NOMO-1 treated with dmso at 0.1 percent for 144 hours (cell line): ENCODE results near the gene FAM120A.

Experiments used
- DNase-seq: peaks from one replicate; lab custom pipeline; 2025; ENCODE audit not compliant: unreplicated experiment; lab: John Stamatoyannopoulos, UW

The FAM120A gene

GRCh38 chr9:93577078-93577974, 125.8 kb downstream of the FAM120A start:
- no peak for DNase-seq

GRCh38 chr9:93577975-93578682, 126.6 kb downstream of the FAM120A start:
- DNase-seq, result no peak

DNA sequence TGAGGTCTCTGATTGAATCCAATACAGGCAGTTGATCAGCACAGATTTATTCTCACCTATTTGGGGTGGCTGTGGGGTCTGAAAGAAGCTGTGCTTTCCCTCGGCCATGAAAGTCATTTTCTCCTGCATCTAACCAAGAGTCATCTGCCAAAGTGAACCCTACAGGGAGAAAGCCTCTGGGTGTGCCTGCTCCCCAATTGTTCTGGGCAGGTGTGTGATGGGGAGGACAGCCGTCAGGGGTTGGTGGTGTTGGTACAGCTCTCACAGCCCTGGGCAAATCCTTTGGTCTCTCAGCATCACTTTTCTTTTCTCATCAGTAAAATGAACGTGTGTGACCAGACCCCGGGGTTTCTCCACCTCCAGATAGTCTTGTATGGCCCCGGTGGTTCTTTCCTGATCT, 127.4 kb downstream of the FAM120A start:
- no peak for DNase-seq

DNA sequence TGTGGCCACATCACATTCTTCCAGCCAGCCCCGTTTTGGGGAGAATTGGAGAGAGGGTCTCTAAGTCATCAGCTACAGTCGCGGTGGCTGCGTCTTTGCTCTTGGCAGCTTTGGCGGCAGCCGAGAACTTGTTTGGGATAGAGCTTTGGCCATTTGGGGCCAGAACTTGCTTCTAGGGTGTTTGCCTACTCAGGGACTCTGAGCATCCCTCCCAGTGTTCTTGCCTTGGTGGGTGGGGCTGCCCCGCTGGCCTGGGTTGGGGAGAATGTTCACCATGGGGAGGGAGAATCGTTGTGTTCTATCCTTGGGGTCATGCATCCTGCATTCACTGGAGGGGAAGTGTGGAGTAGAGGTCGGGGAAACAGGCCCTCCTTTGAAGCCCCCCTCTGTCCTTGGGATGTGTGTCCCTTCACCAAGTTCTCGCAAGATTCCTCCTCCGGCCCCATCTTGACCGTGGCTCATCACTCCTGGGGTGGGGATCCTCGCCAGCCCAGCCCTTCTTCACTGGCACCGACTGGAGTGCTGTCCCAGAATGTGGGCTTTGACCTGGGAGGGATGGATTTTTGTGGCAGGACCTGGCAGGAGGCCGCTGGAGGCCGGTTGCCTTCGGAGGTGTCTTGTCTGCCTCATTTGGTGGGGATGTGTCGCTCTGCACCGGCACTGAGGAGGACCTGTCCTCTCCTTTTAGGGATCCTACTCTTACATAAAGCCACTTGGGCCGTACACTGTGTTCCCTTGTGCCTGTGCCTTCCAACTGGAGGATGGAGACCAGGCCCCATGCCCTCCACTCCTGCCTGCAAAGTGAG, 128.4 kb downstream of the FAM120A start:
- no peak for DNase-seq

DNA sequence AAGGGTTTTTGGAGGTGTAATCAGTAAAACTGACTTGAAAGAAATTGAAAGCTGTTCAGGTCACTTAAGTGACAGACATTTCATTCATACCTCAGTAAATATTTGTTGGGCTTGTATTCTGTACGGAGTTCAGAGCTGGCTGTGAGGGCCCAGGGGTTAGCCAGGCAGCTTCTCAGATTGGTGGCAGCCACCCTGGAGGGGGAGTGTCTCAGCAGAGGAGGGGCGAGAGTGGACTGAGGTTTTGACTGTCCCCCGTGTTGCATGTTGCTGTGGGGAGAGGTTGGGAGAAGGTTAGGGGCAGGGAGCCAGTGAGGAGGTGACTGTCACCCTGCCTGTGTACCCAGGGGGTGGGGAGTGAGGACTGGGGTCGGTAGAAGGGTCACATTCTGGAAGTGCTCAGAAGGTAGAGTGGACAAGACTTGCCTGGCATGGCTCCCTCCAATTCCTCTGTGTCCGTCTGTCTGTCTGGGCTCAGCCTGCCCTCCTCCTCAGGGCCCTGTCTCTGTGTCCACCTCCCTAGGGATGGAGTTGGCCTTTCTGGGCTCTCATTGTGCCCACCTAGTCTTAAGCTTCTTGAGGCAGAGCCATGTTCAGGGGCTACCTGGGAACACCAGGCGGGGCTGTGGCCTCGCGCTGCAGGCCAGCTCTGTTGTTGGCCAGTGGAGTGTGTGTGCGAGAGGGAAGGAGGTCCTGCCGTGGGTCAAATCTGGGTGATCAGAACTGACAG, 129.3 kb downstream of the FAM120A start:
- DNase-seq, result no peak

- DNase-seq, result no peak
Observed at GRCh38 chr9:93582115-93582514, 130.6 kb downstream of the FAM120A start.

DNA sequence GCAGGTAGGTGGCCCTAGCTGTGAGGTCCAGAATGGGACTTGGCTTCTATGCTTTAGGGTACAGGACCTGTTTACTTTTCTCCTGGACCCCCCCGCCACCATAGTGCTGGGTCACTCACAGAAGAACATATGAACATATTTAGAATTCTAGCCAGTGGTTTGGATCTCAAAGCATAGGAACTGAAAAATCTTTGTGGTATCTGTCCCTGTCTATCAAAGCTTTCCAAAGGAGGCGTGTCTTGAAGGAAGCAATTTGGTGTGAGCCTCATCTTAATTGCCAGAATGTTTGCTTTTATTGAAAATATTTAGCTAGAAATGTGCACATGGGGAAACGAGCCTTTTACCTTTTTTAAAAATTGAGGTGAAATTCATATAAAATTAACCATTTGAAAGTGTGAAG, 131.1 kb downstream of the FAM120A start:
- no peak for DNase-seq

DNA sequence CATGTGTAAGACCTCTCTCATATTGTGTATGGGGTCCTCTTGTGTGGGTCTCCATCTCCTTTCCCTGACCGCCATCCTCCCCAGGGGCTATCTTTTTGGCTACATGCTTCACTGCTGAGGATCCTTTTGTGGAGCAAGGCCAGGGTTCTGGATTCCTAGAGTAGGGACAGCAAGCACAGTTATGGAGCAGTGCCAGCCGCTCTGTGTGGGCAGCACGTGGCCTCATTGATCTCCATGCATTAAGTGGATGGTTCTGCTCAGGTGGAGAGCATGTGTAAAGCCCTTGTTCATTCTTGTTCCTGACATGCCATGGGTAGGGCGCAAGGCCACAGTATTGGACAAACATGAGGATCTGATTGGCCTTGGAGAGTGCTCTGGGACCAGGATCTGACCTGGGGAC, 133.8 kb downstream of the FAM120A start:
- DNase-seq, result no peak

DNA sequence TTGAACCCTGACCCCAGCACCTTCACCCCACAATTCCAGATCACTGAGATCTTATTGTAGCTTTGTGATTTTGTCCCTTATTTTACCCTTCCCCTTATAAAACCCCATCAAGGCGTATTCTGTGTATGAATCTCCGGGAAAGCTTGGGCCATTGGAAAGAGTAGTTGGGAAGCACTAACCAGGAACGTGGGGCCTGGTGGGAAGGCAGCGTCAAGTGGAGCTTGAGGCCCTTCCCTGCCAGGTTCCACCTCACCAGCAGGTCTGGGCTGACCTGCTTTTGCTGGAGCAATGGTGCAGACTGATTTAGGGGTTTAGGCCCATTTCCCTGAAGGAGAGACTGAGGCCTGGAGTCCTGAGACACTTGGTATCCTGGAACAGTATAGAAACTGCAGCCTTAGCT, 134.2 kb downstream of the FAM120A start:
- no peak for DNase-seq

- DNase-seq, result no peak
Observed at GRCh38 chr9:93586290-93587057, 135.0 kb downstream of the FAM120A start.

DNA sequence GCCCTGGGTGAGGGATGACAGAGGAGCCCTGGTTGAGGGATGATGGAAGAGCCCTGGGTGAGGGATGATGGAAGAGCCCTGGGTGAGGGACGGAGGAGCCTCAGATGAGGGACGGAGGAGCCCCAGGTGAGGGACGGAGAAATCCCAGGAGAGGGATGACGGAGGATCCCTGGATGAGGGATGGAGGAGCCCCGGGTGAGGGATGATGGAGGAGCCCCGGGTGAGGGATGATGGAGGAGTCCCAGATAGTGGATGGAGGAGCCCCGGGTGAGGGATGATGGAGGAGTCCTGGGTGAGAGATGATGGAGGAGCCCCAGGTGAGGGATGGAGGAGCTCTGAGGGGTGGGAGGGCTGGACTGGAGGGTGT, 135.8 kb downstream of the FAM120A start:
- DNase-seq, result no peak

DNA sequence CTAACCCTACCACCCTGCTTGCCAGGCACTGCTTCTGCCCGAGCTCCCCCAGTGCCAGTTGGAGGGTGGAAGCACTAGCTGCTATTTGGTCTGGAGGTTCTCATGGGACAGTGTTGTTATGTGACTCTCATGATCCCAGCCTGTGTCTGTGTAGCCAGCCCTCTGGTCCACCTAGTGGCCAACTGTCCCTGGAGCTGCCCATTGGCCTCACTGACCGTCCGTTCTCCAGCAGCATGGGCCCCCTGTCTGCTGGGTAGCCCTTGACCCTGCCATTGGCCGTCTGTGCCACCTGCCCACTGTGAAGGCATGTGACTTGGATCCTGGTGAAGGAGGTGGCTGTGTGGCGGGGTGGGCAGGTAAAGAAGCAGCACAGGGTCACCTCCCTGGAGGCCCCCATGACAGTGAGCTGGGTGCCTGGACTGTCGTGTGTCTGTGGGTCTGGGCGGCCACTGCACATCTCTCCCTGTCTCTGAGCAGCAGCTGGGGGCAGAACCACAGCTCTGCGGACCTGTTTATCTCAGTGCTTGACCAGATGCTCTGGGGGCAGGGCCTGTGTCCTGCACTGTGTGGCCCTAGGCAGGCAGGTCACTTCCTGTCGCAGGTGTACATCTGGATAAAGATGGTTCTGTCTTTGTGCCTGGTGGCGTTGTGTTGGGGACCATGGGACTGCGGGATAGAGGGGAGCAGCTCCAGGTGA, 136.3 kb downstream of the FAM120A start:
- DNase-seq, result no peak

DNA sequence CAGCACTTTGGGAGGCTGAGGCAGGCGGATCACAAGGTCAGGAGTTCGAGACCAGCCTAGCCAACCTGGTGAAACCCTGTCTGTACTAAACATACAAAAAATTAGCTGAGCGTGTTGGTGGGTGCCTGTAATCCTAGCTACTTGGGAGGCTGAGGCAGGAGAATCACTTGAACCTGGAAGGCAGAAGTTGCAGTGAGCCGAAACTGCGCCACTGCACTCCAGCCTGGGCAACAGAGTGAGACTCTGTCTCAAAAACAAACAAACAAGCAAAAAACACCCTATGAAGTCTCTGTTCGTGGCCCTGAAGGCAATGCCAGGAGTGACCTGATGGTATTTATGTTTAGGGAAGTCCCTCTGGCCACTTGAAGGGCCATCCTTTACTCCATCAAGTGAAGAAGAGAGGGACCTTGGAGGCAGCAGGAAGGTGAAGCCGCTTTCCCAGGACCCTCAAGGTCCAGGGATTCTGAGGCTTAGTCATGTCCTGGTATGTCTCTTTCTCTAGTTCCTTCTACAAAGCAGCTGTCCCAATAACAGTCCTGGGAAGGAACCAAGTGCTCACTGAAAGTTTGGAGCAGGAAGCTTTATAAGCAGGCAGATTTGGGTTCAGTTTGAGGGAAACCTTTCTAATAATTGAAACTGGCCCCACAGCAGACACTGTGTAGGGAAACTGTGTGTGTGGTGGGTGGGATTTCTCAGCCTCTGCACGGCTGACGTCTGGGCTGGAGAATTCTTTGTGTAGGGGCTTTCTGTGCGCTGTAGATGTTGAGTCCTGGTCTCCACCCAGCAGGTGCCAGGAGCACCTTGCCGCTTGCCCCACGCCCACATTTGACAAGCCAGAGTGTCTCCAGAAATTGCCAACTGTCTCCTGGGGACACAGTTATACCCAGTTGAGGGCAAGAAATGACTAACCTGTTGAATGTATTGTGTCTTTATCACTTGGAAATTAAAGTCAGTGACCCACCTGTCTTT, 137.4 kb downstream of the FAM120A start:
- DNase-seq, result no peak

GRCh38 chr9:93589688-93590087, 138.2 kb downstream of the FAM120A start:
- no peak for DNase-seq

- no peak for DNase-seq
Observed at GRCh38 chr9:93590609-93591234, 139.2 kb downstream of the FAM120A start.

DNA sequence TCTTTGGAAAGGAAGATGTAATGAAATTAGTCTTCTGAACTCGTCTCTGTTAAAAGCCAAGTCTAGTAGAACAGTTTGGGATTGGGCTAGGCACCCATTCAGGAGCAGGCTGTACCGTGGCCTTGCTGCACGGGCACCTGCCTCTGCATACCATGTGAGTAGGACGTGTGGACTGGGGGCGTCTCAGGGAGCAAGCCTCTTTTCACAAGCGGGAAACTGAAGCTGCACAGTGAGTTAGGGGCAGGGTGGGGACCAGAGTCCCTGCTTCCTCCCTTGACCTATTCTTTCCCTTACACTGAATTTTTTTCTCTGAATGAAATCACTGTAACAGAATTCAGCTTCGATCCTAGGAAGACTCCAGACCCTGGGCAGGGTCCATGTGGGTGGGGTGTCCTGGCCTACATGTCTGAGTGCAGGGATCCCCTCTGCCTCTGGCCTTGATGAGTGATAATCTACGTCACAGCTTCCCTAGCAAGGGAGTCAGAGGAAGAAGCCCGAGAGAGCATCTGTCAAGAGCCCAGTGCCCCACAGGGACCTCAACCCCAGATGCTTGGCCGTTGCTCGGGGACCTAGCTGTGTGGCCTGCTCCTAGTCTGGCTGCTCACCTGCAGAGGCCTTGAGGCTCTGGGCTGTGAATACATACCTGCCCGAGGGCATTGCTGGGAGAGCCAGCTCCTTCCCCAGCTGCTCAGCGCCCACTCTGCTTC, 140.0 kb downstream of the FAM120A start:
- no peak for DNase-seq

- DNase-seq, result no peak
Observed at GRCh38 chr9:93592008-93592642, 140.6 kb downstream of the FAM120A start.
